ENCODE measurements around the gene CAV1.
"Not testable (repeated sequence)": the region's sequence is repeated elsewhere in the genome, so short reads cannot be mapped to it uniquely, and the experiment has no call there.

The CAV1 gene

GRCh38 chr7:116585967-116586366 lies 61.1 kb downstream of the CAV1 start:
- DNase-seq (ENCODE audit: low read depth, low spot score), result no peak
- Histone ChIP-seq H3K9ac (ENCODE audit: insufficient read length) (no peak overlapping the region), H3K4me3 (no peak overlapping the region), H3K36me3 (ENCODE audit: insufficient read depth, low read length) (peaks cover 10% of the 10 kb centered on the region), H3K9me3 (ENCODE audit: low read depth, low read length) (peaks cover 4% of the 10 kb centered on the region; the same call in 1 of the 2 replicates), H3K27ac (no peak overlapping the region)
- no peak for TF ChIP-seq EZH2 (IDR thresholded peaks at IDR 0.05)
- TF ChIP-seq POLR2AphosphoS5 (IDR thresholded peaks at IDR 0.05; ENCODE audit: borderline replicate concordance, low read depth, low read length), result no peak
- no peak for TF ChIP-seq FOXP2 (optimal IDR thresholded peaks at IDR 0.05; ENCODE audit: control extremely low read depth, extremely low read length, insufficient read depth)

- not testable (repeated sequence) for H3K36me3 ChIP-seq (ENCODE audit: insufficient read depth, low read length); H3K4me3 ChIP-seq; H3K9ac ChIP-seq (ENCODE audit: insufficient read length); H3K27ac ChIP-seq; DNase-seq (ENCODE audit: low read depth, low spot score); H3K9me3 ChIP-seq (ENCODE audit: low read depth, low read length)
Observed at GRCh38 chr7:116587200-116587599, 62.4 kb downstream of the CAV1 start.

GRCh38 chr7:116588225-116588624 lies 63.4 kb downstream of the CAV1 start:
- peaks cover 4% of the 10 kb centered on the region; the same call in 1 of the 2 replicates for H3K9me3 ChIP-seq (ENCODE audit: low read depth, low read length)
- peak overlapping the region; percentile 56 for H3K4me3 ChIP-seq
- DNase-seq (ENCODE audit: low read depth, low spot score), result no peak
- TF ChIP-seq POLR2AphosphoS5 (IDR thresholded peaks at IDR 0.05; ENCODE audit: borderline replicate concordance, low read depth, low read length), result no peak
- no peak for TF ChIP-seq FOXP2 (optimal IDR thresholded peaks at IDR 0.05; ENCODE audit: control extremely low read depth, extremely low read length, insufficient read depth)
- no peak for TF ChIP-seq EZH2 (IDR thresholded peaks at IDR 0.05)
- peaks cover 10% of the 10 kb centered on the region for H3K36me3 ChIP-seq (ENCODE audit: insufficient read depth, low read length)
- H3K27ac ChIP-seq, result peak overlapping the region; percentile 93
- H3K9ac ChIP-seq (ENCODE audit: insufficient read length), result peak overlapping the region; percentile 53

- Histone ChIP-seq H3K36me3 (ENCODE audit: insufficient read depth, low read length) (peaks cover 10% of the 10 kb centered on the region), H3K27ac (peak overlapping the region; percentile 93), H3K9ac (ENCODE audit: insufficient read length) (peak overlapping the region; percentile 53), H3K4me3 (peak overlapping the region; percentile 56), H3K9me3 (ENCODE audit: low read depth, low read length) (peaks cover 4% of the 10 kb centered on the region; the same call in 1 of the 2 replicates)
- no peak for TF ChIP-seq EZH2 (IDR thresholded peaks at IDR 0.05)
- no peak for TF ChIP-seq POLR2AphosphoS5 (IDR thresholded peaks at IDR 0.05; ENCODE audit: borderline replicate concordance, low read depth, low read length)
- TF ChIP-seq FOXP2 (optimal IDR thresholded peaks at IDR 0.05; ENCODE audit: control extremely low read depth, extremely low read length, insufficient read depth), result no peak
- DNase-seq (ENCODE audit: low read depth, low spot score), result peak; percentile 96
Observed at GRCh38 chr7:116588641-116589594, 64.1 kb downstream of the CAV1 start.

GRCh38 chr7:116591202-116592040 lies 66.6 kb downstream of the CAV1 start:
- H3K27ac ChIP-seq, result peak overlapping the region; percentile 93
- H3K9me3 ChIP-seq (ENCODE audit: low read depth, low read length), result peaks cover under 1% of the 10 kb centered on the region; the same call in 1 of the 2 replicates
- peak overlapping the region; percentile 4 for H3K9ac ChIP-seq (ENCODE audit: insufficient read length)
- no peak for DNase-seq (ENCODE audit: low read depth, low spot score)
- peaks cover 1% of the 10 kb centered on the region; the same call in 1 of the 2 replicates for H3K36me3 ChIP-seq (ENCODE audit: insufficient read depth, low read length)
- peak overlapping the region; percentile 66 for H3K4me3 ChIP-seq
- no peak for TF ChIP-seq EZH2 (IDR thresholded peaks at IDR 0.05)
- TF ChIP-seq POLR2AphosphoS5 (IDR thresholded peaks at IDR 0.05; ENCODE audit: borderline replicate concordance, low read depth, low read length), result no peak
- no peak for TF ChIP-seq FOXP2 (optimal IDR thresholded peaks at IDR 0.05; ENCODE audit: control extremely low read depth, extremely low read length, insufficient read depth)

GRCh38 chr7:116592041-116592355 lies 67.2 kb downstream of the CAV1 start:
- Histone ChIP-seq H3K27ac (no peak overlapping the region), H3K9me3 (ENCODE audit: low read depth, low read length) (no peaks in the 10 kb centered on the region; the same call in 1 of the 2 replicates), H3K9ac (ENCODE audit: insufficient read length) (no peak overlapping the region), H3K4me3 (peak overlapping the region; percentile 66; the same call in 1 of the 2 replicates), H3K36me3 (ENCODE audit: insufficient read depth, low read length) (no peaks in the 10 kb centered on the region)
- no peak for TF ChIP-seq EZH2 (IDR thresholded peaks at IDR 0.05)
- no peak for TF ChIP-seq FOXP2 (optimal IDR thresholded peaks at IDR 0.05; ENCODE audit: control extremely low read depth, extremely low read length, insufficient read depth)
- TF ChIP-seq POLR2AphosphoS5 (IDR thresholded peaks at IDR 0.05; ENCODE audit: borderline replicate concordance, low read depth, low read length), result no peak
- DNase-seq (ENCODE audit: low read depth, low spot score), result no peak

GRCh38 chr7:116592445-116592844 lies 67.6 kb downstream of the CAV1 start:
- no peak for DNase-seq (ENCODE audit: low read depth, low spot score)
- H3K4me3 ChIP-seq, result no peak overlapping the region
- TF ChIP-seq POLR2AphosphoS5 (IDR thresholded peaks at IDR 0.05; ENCODE audit: borderline replicate concordance, low read depth, low read length) (no peak), EZH2 (IDR thresholded peaks at IDR 0.05) (no peak), FOXP2 (optimal IDR thresholded peaks at IDR 0.05; ENCODE audit: control extremely low read depth, extremely low read length, insufficient read depth) (no peak)
- H3K36me3 ChIP-seq (ENCODE audit: insufficient read depth, low read length), result no peaks in the 10 kb centered on the region
- no peak overlapping the region for H3K9ac ChIP-seq (ENCODE audit: insufficient read length)
- peak overlapping the region; percentile 62; the same call in 1 of the 2 replicates for H3K27ac ChIP-seq
- H3K9me3 ChIP-seq (ENCODE audit: low read depth, low read length), result no peaks in the 10 kb centered on the region
